ENCODE measurements around the gene CYP4F22.

- no peak for TF ChIP-seq CTCF (IDR thresholded peaks at IDR 0.05; ENCODE audit: low read length)
- no peak for TF ChIP-seq EZH2 (IDR thresholded peaks at IDR 0.05; ENCODE audit: borderline replicate concordance, low read length)
Measured at GRCh38 chr19:15525291-15525690, 17.0 kb downstream of the CYP4F22 start.
